VCaP (cell line): ENCODE results near the gene C13orf46.
A peak's percentile ranks its signal among the peaks of the same experiment; 100 is the strongest.
"Not testable (repeated sequence)": the region's sequence is repeated elsewhere in the genome, so short reads cannot be mapped to it uniquely, and the experiment has no call there.

Source experiments
- H3K27ac ChIP-seq: fragments of 450-650 bp; 2 replicates; pipeline ENCODE4 v1.5.1; 2017
- CTCF ChIP-seq: fragments of 450-650 bp; conservative IDR thresholded peaks from 2 replicates; pipeline ENCODE4 v1.5.1; 2017; ENCODE audit warnings: mild to moderate bottlenecking, moderate library complexity

C13orf46 gene

GRCh38 chr13:113995051-113995601 is 21.2 kb upstream of the C13orf46 start:
- no peak for TF ChIP-seq CTCF
- no peak overlapping the region for H3K27ac ChIP-seq

GRCh38 chr13:113992276-113993005 is 18.6 kb upstream of the C13orf46 start:
- TF ChIP-seq CTCF = no peak
- H3K27ac ChIP-seq = peak overlapping the region; percentile 41

GRCh38 chr13:113991676-113992179 is 17.9 kb upstream of the C13orf46 start:
- H3K27ac ChIP-seq = no peak overlapping the region
- TF ChIP-seq CTCF = no peak

- TF ChIP-seq CTCF = no peak
Observed at GRCh38 chr13:113991191-113991669, 17.4 kb upstream of the C13orf46 start.

GRCh38 chr13:113990321-113990837 is 16.5 kb upstream of the C13orf46 start:
- TF ChIP-seq CTCF = no peak
- H3K27ac ChIP-seq = no peak overlapping the region

More at GRCh38 chr13:113991191-113991669, 17.4 kb upstream of the C13orf46 start:
- no peak overlapping the region for H3K27ac ChIP-seq

GRCh38 chr13:113989585-113990300 is 15.9 kb upstream of the C13orf46 start:
- no peak for TF ChIP-seq CTCF

GRCh38 chr13:113988859-113989258 is 15.0 kb upstream of the C13orf46 start:
- H3K27ac ChIP-seq = not testable (repeated sequence)

More at GRCh38 chr13:113989585-113990300, 15.9 kb upstream of the C13orf46 start:
- H3K27ac ChIP-seq = no peak overlapping the region
